NT2/D1 (cell line): ENCODE data around the gene GALNT4.

ENCODE experiments used
- SUZ12 ChIP-seq: IDR thresholded peaks from 2 replicates; pipeline ENCODE4 v1.6.1; 2011; ENCODE audit not compliant: insufficient read length, insufficient read depth; ENCODE audit errors: extremely low read depth
- YY1 ChIP-seq: IDR thresholded peaks from 2 replicates; pipeline ENCODE4 v1.6.1; 2011; ENCODE audit not compliant: insufficient read length, insufficient read depth
- ZNF274 ChIP-seq: IDR thresholded peaks from 2 replicates; pipeline ENCODE4 v1.6.1; 2011; ENCODE audit warnings: mild to moderate bottlenecking, low read depth, low read length

GRCh38 chr12:89537389-89537788 is 12.8 kb upstream of the GALNT4 start:
- no peak for TF ChIP-seq YY1
- TF ChIP-seq ZNF274 = no peak
- no peak for TF ChIP-seq SUZ12
